Kidney epithelial cell (primary cell): Measurements from ENCODE around the gene CD7. TPM values are rescaled to one million over a fixed set of nuclear protein-coding genes. Genes with fewer than 3 reads are reported as not detected.

ENCODE experiments used
- DNase-seq: peaks from one replicate; pipeline ENCODE4 v3.0.0-alpha.2; 2010; ENCODE audit warnings: low read depth
- H3K27me3 ChIP-seq: 2 replicates; pipeline ENCODE4 v1.6.0; 2011; ENCODE audit warnings: low read length; ENCODE audit not compliant: control insufficient read depth, insufficient read depth
- H3K36me3 ChIP-seq: 2 replicates; pipeline ENCODE4 v1.5.1; 2011; ENCODE audit warnings: low read length; ENCODE audit not compliant: control insufficient read depth, insufficient read depth
- H3K4me3 ChIP-seq: 2 replicates; pipeline ENCODE4 v1.5.1; 2011; ENCODE audit warnings: low read depth, mild to moderate bottlenecking, control low read depth, low read length
- CTCF ChIP-seq: IDR thresholded peaks from 2 replicates; pipeline ENCODE4 v1.5.1; 2011; ENCODE audit warnings: mild to moderate bottlenecking, moderate library complexity, low read length, control low read depth, inconsistent platforms; ENCODE audit not compliant: insufficient read depth, poor library complexity, severe bottlenecking
- total RNA-seq: library from RNA; depleted of rRNA; stranded (reverse); fragments of >200 nt; gene quantifications from 2 replicates; pipeline ENCODE4 v1.2.3, GENCODE V29; 2015

The CD7 gene
- total RNA-seq, 1 donor from 2014 or later = not detected

GRCh38 chr17:82313195-82314011, 4.0 kb downstream of the CD7 start:
- Histone ChIP-seq H3K27me3 (peaks cover 52% of the 10 kb centered on the region), H3K36me3 (no peaks in the 10 kb centered on the region), H3K4me3 (no peak overlapping the region)
- no peak for TF ChIP-seq CTCF
- DNase-seq = no peak

GRCh38 chr17:82311971-82312370, 5.4 kb downstream of the CD7 start:
- Histone ChIP-seq H3K27me3 (peaks cover 49% of the 10 kb centered on the region), H3K4me3 (no peak overlapping the region), H3K36me3 (no peaks in the 10 kb centered on the region)
- DNase-seq = no peak
- no peak for TF ChIP-seq CTCF

GRCh38 chr17:82310877-82311276, 6.5 kb downstream of the CD7 start:
- no peak for DNase-seq

GRCh38 chr17:82309656-82310570, 7.5 kb downstream of the CD7 start:
- no peak overlapping the region for H3K4me3 ChIP-seq
- DNase-seq = no peak
- H3K27me3 ChIP-seq = peaks cover 29% of the 10 kb centered on the region
- TF ChIP-seq CTCF = no peak
- H3K36me3 ChIP-seq = no peaks in the 10 kb centered on the region

More at GRCh38 chr17:82310877-82311276, 6.5 kb downstream of the CD7 start:
- TF ChIP-seq CTCF = no peak
- Histone ChIP-seq H3K4me3 (no peak overlapping the region), H3K36me3 (no peaks in the 10 kb centered on the region), H3K27me3 (peaks cover 38% of the 10 kb centered on the region)

- no peak for TF ChIP-seq CTCF
- no peak overlapping the region for H3K4me3 ChIP-seq
- no peak for DNase-seq
- no peaks in the 10 kb centered on the region for H3K36me3 ChIP-seq
- peaks cover 37% of the 10 kb centered on the region for H3K27me3 ChIP-seq
Measured at GRCh38 chr17:82305727-82306300, 11.6 kb downstream of the CD7 start.
